ENCODE data around the gene RRAS.
A peak's percentile ranks its signal among the peaks of the same experiment; 100 is the strongest.

The RRAS gene

DNA sequence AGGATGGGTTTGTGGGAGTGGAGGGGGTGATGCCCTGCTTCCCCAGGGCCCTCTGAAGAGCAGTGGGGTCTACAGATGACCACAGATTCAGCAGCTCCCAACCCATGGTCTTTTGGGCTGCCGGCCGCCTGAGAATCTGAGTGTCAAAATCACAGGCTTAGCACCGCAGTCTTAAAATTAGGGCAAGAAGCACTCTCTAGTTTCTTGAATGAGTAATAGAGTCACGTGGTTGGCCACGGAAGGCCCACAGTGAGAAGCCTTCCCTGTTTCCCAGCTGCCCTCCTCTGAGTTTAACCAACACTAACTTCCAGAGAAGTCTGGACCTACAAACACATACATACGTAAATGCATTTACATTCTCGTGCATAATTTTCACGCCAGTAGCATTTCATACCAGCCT lies 42.3 kb upstream of the RRAS start:
- no peak overlapping the region for H3K4me3 ChIP-seq (ENCODE audit: low read length)
- H3K36me3 ChIP-seq (ENCODE audit: insufficient read depth, low read depth, low read length): peaks cover 67% of the 10 kb centered on the region
- no peaks in the 10 kb centered on the region for H3K9me3 ChIP-seq (ENCODE audit: insufficient read depth, low read depth, low read length)
- H3K4me1 ChIP-seq (ENCODE audit: insufficient read depth, low read length): peaks cover 9% of the 10 kb centered on the region; the same call in 1 of the 2 replicates
- H3K27me3 ChIP-seq (ENCODE audit: insufficient read depth, low read length): no peaks in the 10 kb centered on the region
- H3K9ac ChIP-seq (ENCODE audit: low read depth, low read length): no peak overlapping the region
- no peak overlapping the region for H3K27ac ChIP-seq (ENCODE audit: low read length)

- H3K36me3 ChIP-seq (ENCODE audit: insufficient read depth, low read depth, low read length): peaks cover 62% of the 10 kb centered on the region
- H3K27ac ChIP-seq (ENCODE audit: low read length): no peak overlapping the region
- H3K9me3 ChIP-seq (ENCODE audit: insufficient read depth, low read depth, low read length): no peaks in the 10 kb centered on the region
- no peaks in the 10 kb centered on the region for H3K27me3 ChIP-seq (ENCODE audit: insufficient read depth, low read length)
- peaks cover 9% of the 10 kb centered on the region; the same call in 1 of the 2 replicates for H3K4me1 ChIP-seq (ENCODE audit: insufficient read depth, low read length)
- H3K9ac ChIP-seq (ENCODE audit: low read depth, low read length): no peak overlapping the region
- no peak overlapping the region for H3K4me3 ChIP-seq (ENCODE audit: low read length)
These were observed 41.9 kb upstream of the RRAS start for GRCh38 chr19:49681830-49682229.

GRCh38 chr19:49680421-49681351 lies 40.7 kb upstream of the RRAS start:
- no peaks in the 10 kb centered on the region for H3K9me3 ChIP-seq (ENCODE audit: insufficient read depth, low read depth, low read length)
- peaks cover 9% of the 10 kb centered on the region; the same call in 1 of the 2 replicates for H3K4me1 ChIP-seq (ENCODE audit: insufficient read depth, low read length)
- peaks cover 52% of the 10 kb centered on the region for H3K36me3 ChIP-seq (ENCODE audit: insufficient read depth, low read depth, low read length)
- H3K27ac ChIP-seq (ENCODE audit: low read length): peak overlapping the region; percentile 59
- H3K9ac ChIP-seq (ENCODE audit: low read depth, low read length): peak overlapping the region; percentile 41; the same call in 1 of the 2 replicates
- H3K4me3 ChIP-seq (ENCODE audit: low read length): peak overlapping the region; percentile 49; the same call in 1 of the 2 replicates
- H3K27me3 ChIP-seq (ENCODE audit: insufficient read depth, low read length): no peaks in the 10 kb centered on the region

DNA sequence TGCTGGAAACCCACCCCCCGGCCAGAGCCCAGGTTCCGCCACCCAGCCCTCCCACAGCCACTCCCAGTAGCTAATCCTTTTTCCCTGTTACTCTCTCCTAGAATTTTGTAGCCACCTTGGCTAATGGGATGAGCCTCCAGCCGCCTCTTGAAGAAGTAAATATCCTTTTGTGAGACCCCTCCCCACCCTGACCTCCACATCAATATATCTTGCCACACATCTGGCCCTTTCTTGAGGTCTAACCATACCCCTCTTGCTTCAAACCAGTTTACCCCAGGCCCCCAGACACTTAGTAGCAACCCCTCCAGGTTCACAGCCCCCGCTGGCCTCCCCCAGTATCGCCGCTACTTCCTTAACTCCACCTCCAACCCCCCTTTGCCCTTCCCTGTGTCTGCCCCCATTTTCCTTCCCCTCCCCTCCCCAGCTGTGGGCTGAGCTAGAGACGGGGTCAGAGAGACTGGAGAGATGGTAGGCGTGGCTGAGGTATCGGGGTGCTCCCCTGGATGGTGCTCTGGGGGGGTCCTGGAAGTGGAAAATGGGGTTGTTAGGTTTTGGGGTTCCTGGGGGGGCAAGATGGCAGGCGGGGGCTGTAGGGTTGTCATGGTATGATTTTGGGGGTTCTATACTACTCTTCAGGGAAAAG lies 39.9 kb upstream of the RRAS start:
- peaks cover 9% of the 10 kb centered on the region; the same call in 1 of the 2 replicates for H3K4me1 ChIP-seq (ENCODE audit: insufficient read depth, low read length)
- H3K27me3 ChIP-seq (ENCODE audit: insufficient read depth, low read length): no peaks in the 10 kb centered on the region
- peak overlapping the region; percentile 41; the same call in 1 of the 2 replicates for H3K9ac ChIP-seq (ENCODE audit: low read depth, low read length)
- peak overlapping the region; percentile 59 for H3K27ac ChIP-seq (ENCODE audit: low read length)
- no peaks in the 10 kb centered on the region for H3K9me3 ChIP-seq (ENCODE audit: insufficient read depth, low read depth, low read length)
- H3K36me3 ChIP-seq (ENCODE audit: insufficient read depth, low read depth, low read length): peaks cover 45% of the 10 kb centered on the region
- H3K4me3 ChIP-seq (ENCODE audit: low read length): peak overlapping the region; percentile 49

DNA sequence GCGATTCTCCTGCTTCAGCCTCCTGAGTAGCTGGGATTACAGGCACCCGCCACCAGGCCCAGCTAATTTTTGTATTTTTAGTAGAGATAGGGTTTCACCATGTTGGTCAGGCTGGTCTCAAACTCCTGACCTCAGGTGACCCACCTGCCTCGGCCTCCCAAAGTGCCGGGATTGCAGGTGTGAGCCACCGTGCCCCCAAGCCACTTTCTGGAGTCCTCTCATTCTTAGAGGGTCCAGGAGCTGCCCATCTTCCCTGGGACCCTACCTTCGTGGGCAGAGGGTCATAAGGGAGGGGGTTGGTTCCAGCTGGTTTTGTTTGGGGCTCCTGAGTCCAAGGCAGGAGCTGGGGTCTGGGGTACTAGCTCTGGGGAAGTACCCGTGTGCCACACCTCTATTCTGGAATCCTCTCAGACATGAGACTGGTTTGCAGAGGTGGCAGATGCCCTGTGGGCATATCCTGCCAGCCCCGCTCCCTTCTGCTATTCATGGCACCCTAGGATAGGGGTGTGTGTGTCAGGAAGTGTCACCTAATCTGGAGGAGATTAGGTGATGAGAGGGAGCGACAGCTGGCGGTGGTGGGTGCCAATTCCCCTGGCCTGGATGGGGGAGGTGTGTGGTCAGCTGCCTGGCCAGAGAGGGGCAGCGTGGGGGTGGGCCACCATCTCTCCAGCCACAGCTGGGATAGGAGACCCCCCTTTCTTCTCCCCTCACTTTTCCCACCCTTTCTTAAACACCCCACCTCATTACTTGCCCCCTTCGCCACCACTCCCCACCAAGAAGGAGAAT lies 39.2 kb upstream of the RRAS start:
- Histone ChIP-seq H3K27ac (ENCODE audit: low read length) (peak overlapping the region; percentile 59), H3K9me3 (ENCODE audit: insufficient read depth, low read depth, low read length) (no peaks in the 10 kb centered on the region), H3K4me3 (ENCODE audit: low read length) (peak overlapping the region; percentile 49; the same call in 1 of the 2 replicates), H3K36me3 (ENCODE audit: insufficient read depth, low read depth, low read length) (peaks cover 38% of the 10 kb centered on the region), H3K4me1 (ENCODE audit: insufficient read depth, low read length) (peaks cover 9% of the 10 kb centered on the region; the same call in 1 of the 2 replicates), H3K27me3 (ENCODE audit: insufficient read depth, low read length) (no peaks in the 10 kb centered on the region), H3K9ac (ENCODE audit: low read depth, low read length) (no peak overlapping the region)

GRCh38 chr19:49677901-49678674 lies 38.1 kb upstream of the RRAS start:
- H3K36me3 ChIP-seq (ENCODE audit: insufficient read depth, low read depth, low read length): peaks cover 38% of the 10 kb centered on the region
- H3K4me3 ChIP-seq (ENCODE audit: low read length): peak overlapping the region; percentile 99
- peak overlapping the region; percentile 94 for H3K27ac ChIP-seq (ENCODE audit: low read length)
- peak overlapping the region; percentile 100 for H3K9ac ChIP-seq (ENCODE audit: low read depth, low read length)
- no peaks in the 10 kb centered on the region for H3K27me3 ChIP-seq (ENCODE audit: insufficient read depth, low read length)
- H3K4me1 ChIP-seq (ENCODE audit: insufficient read depth, low read length): peaks cover 9% of the 10 kb centered on the region; the same call in 1 of the 2 replicates
- no peaks in the 10 kb centered on the region for H3K9me3 ChIP-seq (ENCODE audit: insufficient read depth, low read depth, low read length)

DNA sequence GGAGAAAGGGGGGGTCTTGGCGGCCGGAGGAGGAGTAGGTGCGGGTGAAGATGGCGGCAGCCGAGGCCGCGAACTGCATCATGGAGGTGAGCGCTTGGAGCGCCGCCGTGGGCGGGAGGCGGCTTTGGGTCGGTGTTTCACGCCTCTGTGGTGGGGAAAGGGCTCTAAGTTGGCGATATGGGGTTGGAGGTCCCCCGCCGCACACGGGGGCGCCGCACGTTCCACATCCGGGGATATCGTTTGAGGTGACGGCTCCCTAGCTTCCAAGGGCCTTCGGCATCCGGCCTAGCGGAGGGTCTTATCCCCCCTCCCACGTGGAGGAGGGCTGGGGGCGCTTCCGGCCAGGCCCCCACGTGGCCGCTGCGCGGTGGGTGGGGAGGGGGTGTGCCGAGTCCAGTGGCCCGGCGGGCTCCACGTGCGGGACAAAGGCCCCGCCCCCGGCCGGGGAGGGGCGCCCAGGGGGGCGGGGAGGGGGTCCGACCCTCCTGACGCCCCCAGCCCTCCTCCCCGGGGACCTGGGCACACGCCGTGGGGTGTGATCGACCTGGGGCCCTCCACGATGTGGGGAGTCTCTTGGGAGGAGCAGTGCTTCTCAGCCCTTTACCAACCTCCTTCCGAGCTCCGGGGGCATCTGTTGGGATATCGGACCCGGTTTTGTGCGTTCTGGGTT lies 37.4 kb upstream of the RRAS start, which contains the start of gene PRMT1:
PRMT1 (plus strand) TSS at position 41 of the 670 bp plus-strand sequence; CDS start at position 51, 10 bp downstream.
- Histone ChIP-seq H3K9me3 (ENCODE audit: insufficient read depth, low read depth, low read length) (no peaks in the 10 kb centered on the region), H3K9ac (ENCODE audit: low read depth, low read length) (peak within 1 kb of the TSS; percentile 100), H3K27ac (ENCODE audit: low read length) (peak within 1 kb of the TSS; percentile 97), H3K36me3 (ENCODE audit: insufficient read depth, low read depth, low read length) (peaks cover 33% of the 10 kb centered on the region), H3K27me3 (ENCODE audit: insufficient read depth, low read length) (no peaks in the 10 kb centered on the region), H3K4me3 (ENCODE audit: low read length) (peak within 1 kb of the TSS; percentile 99), H3K4me1 (ENCODE audit: insufficient read depth, low read length) (peaks cover 9% of the 10 kb centered on the region; the same call in 1 of the 2 replicates)

- peak overlapping the region; percentile 99; the same call in 1 of the 2 replicates for H3K4me3 ChIP-seq (ENCODE audit: low read length)
- peaks cover 9% of the 10 kb centered on the region; the same call in 1 of the 2 replicates for H3K4me1 ChIP-seq (ENCODE audit: insufficient read depth, low read length)
- peaks cover 27% of the 10 kb centered on the region for H3K36me3 ChIP-seq (ENCODE audit: insufficient read depth, low read depth, low read length)
- H3K9ac ChIP-seq (ENCODE audit: low read depth, low read length): peak overlapping the region; percentile 100; the same call in 1 of the 2 replicates
- H3K27me3 ChIP-seq (ENCODE audit: insufficient read depth, low read length): no peaks in the 10 kb centered on the region
- H3K9me3 ChIP-seq (ENCODE audit: insufficient read depth, low read depth, low read length): no peaks in the 10 kb centered on the region
- peak overlapping the region; percentile 96 for H3K27ac ChIP-seq (ENCODE audit: low read length)
These were observed 36.9 kb upstream of the RRAS start for GRCh38 chr19:49676784-49677230.

- Histone ChIP-seq H3K4me3 (ENCODE audit: low read length) (peak overlapping the region; percentile 85), H3K9ac (ENCODE audit: low read depth, low read length) (peak overlapping the region; percentile 97), H3K27me3 (ENCODE audit: insufficient read depth, low read length) (no peaks in the 10 kb centered on the region), H3K27ac (ENCODE audit: low read length) (peak overlapping the region; percentile 97), H3K36me3 (ENCODE audit: insufficient read depth, low read depth, low read length) (peaks cover 22% of the 10 kb centered on the region), H3K9me3 (ENCODE audit: insufficient read depth, low read depth, low read length) (no peaks in the 10 kb centered on the region), H3K4me1 (ENCODE audit: insufficient read depth, low read length) (peaks cover 9% of the 10 kb centered on the region; the same call in 1 of the 2 replicates)
These were observed 36.3 kb upstream of the RRAS start for GRCh38 chr19:49676136-49676783.

All from iPS-20b (cell line).